PC-9 (cell line): ENCODE data around the gene BRCA1. TPM values are rescaled to one million over a fixed set of nuclear protein-coding genes. Genes with fewer than 3 reads are reported as not detected.
A peak's percentile ranks its signal among the peaks of the same experiment; 100 is the strongest.
"Not testable (repeated sequence)": the region's sequence is repeated elsewhere in the genome, so short reads cannot be mapped to it uniquely, and the experiment has no call there.

Experiments used
- BruUV-seq: library from RNA; stranded (reverse); fragments of 400-500 nt; replicated peaks from 2 replicates; lab custom pipeline; 2021; lab: Mats Ljungman, UMichigan
- CTCF ChIA-PET: fragments of 300-600 bp; sonication (Branson Sonifier 250); formaldehyde crosslinking; loops from one replicate; lab custom pipeline; 2022; ENCODE audit warnings: antibody characterized with exemption; lab: Charles Lee
- POLR2A ChIA-PET: fragments of 300-600 bp; sonication (Branson Sonifier 250); formaldehyde crosslinking; loops from one replicate; lab custom pipeline; 2022; ENCODE audit warnings: antibody characterized with exemption; ENCODE audit not compliant: unreplicated experiment; lab: Charles Lee
- DNase-seq, 2 experiments: peaks; one replicate each; pipeline versions ENCODE4 v3.0.0 to v3.0.0-alpha.2; 2015 to 2022; ENCODE audit warnings: mixed read lengths in 1 of 2
- H2AFZ ChIP-seq: fragments of 200-600 bp; sonication (generic); 2 replicates; pipeline ENCODE4 v1.8.1; 2017; ENCODE audit warnings: antibody characterized with exemption
- H3F3A ChIP-seq: fragments of 200-600 bp; sonication (generic); 2 replicates; pipeline ENCODE4 v1.8.1; 2017; ENCODE audit warnings: antibody characterized with exemption, mild to moderate bottlenecking, low read depth; ENCODE audit not compliant: insufficient read depth
- H3K27ac ChIP-seq: fragments of 200-600 bp; sonication (generic); 2 replicates; pipeline ENCODE4 v1.6.1; 2016; ENCODE audit warnings: mixed run types
- H3K27me3 ChIP-seq: fragments of 200-600 bp; sonication (generic); 2 replicates; pipeline ENCODE4 v1.6.1; 2016; ENCODE audit warnings: low read depth, mixed run types; ENCODE audit not compliant: insufficient read depth
- H3K36me3 ChIP-seq: fragments of 200-600 bp; sonication (generic); 2 replicates; pipeline ENCODE4 v1.6.1; 2016; ENCODE audit warnings: low read depth, mixed run types
- H3K4me1 ChIP-seq: fragments of 200-600 bp; sonication (generic); replicated peaks from 2 replicates; pipeline ENCODE4 v1.6.1; 2016; ENCODE audit warnings: mixed run types; ENCODE audit not compliant: insufficient read depth
- H3K4me2 ChIP-seq: fragments of 200-600 bp; sonication (generic); 2 replicates; pipeline ENCODE4 v1.6.1; 2017; ENCODE audit warnings: mixed run types
- H3K4me3 ChIP-seq: fragments of 200-600 bp; sonication (generic); 2 replicates; pipeline ENCODE4 v1.6.1; 2016; ENCODE audit warnings: mixed run types
- H3K79me2 ChIP-seq: fragments of 200-600 bp; sonication (generic); 2 replicates; pipeline ENCODE4 v1.6.1; 2017; ENCODE audit warnings: low read depth, mixed run types
- H3K9me2 ChIP-seq: fragments of 200-600 bp; sonication (generic); 2 replicates; pipeline ENCODE4 v1.8.1; 2017; ENCODE audit warnings: mild to moderate bottlenecking; ENCODE audit not compliant: insufficient read depth
- H3K9me3 ChIP-seq: fragments of 200-600 bp; sonication (generic); 2 replicates; pipeline ENCODE4 v1.8.1; 2016; ENCODE audit warnings: low read depth; ENCODE audit not compliant: insufficient read depth
- H4K20me1 ChIP-seq: fragments of 200-600 bp; sonication (generic); 2 replicates; pipeline ENCODE4 v1.8.1; 2017; ENCODE audit not compliant: insufficient read depth
- CTCF ChIP-seq: fragments of 200-600 bp; sonication (generic); conservative IDR thresholded peaks from 2 replicates; pipeline ENCODE4 v1.6.1; 2017; ENCODE audit warnings: mixed run types, antibody characterized with exemption, mild to moderate bottlenecking, moderate library complexity
- EZH2 ChIP-seq: fragments of 200-600 bp; sonication (generic); IDR thresholded peaks from 2 replicates; pipeline ENCODE4 v1.8.0; 2017; ENCODE audit warnings: antibody characterized with exemption, low read depth
- intact Hi-C: fragments of 100-400 bp; cut with micrococcal nuclease; formaldehyde crosslinking; loops from one replicate; pipeline ENCODE4 v1.10.0; 2022; ENCODE audit not compliant: unreplicated experiment
- total RNA-seq: library from RNA; stranded (reverse); gene quantifications from 2 replicates; pipeline ENCODE4 v1.2.3, GENCODE V29; 2021

Gene BRCA1
- total RNA-seq, 1 experiment from 2014 or later = 52.0 TPM

GRCh38 chr17:43068570-43069367 is 56.4 kb downstream of the BRCA1 start:
- Histone ChIP-seq H3F3A (peaks cover 7% of the 10 kb centered on the region), H3K9me3 (no peaks in the 10 kb centered on the region), H3K27ac (peak overlapping the region; percentile 1; the same call in 1 of the 2 replicates), H3K27me3 (no peaks in the 10 kb centered on the region), H3K79me2 (no peaks in the 10 kb centered on the region), H3K4me1 (no peaks in the 10 kb centered on the region), H3K4me2 (no peak overlapping the region), H2AFZ (no peak overlapping the region), H3K4me3 (no peak overlapping the region), H4K20me1 (no peaks in the 10 kb centered on the region), H3K36me3 (peaks cover 9% of the 10 kb centered on the region; the same call in 1 of the 2 replicates), H3K9me2 (no peaks in the 10 kb centered on the region)
- CTCF ChIA-PET = no interaction called here
- DNase-seq = no peak
- no peak for TF ChIP-seq EZH2
- no peak for TF ChIP-seq CTCF
- BruUV-seq = no TSS peak
- intact Hi-C loops = no loop called here
- POLR2A ChIA-PET = no interaction called here

DNA sequence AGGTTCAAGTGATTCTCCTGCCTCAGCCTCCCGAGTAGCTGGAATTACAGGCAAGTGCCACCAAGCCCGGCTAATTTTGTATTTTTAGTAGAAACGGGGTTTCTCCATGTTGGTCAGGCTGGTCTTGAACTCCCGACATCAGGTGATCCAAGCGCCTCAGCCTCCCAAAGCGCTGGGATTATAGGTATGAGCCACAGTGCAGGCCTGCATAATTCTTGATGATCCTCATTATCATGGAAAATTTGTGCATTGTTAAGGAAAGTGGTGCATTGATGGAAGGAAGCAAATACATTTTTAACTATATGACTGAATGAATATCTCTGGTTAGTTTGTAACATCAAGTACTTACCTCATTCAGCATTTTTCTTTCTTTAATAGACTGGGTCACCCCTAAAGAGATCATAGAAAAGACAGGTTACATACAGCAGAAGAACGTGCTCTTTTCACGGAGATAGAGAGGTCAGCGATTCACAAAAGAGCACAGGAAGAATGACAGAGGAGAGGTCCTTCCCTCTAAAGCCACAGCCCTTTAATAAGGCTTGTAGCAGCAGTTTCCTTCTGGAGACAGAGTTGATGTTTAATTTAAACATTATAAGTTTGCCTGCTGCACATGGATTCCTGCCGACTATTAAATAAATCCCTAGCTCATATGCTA is 62.1 kb downstream of the BRCA1 start:
- Histone ChIP-seq H3K36me3 (no peaks in the 10 kb centered on the region), H3K9me3 (no peaks in the 10 kb centered on the region), H3K79me2 (no peaks in the 10 kb centered on the region), H3K27ac (no peak overlapping the region), H3K4me1 (no peaks in the 10 kb centered on the region), H3K4me2 (no peak overlapping the region), H3K27me3 (no peaks in the 10 kb centered on the region), H3F3A (no peaks in the 10 kb centered on the region), H4K20me1 (no peaks in the 10 kb centered on the region), H3K9me2 (no peaks in the 10 kb centered on the region), H2AFZ (no peak overlapping the region), H3K4me3 (no peak overlapping the region)
- intact Hi-C loops = no loop called here
- TF ChIP-seq CTCF (no peak), EZH2 (no peak)
- ChIA-PET POLR2A (no interaction called here), CTCF (no interaction called here)
- DNase-seq = no peak
- BruUV-seq = no TSS peak

GRCh38 chr17:43056051-43056450 is 69.1 kb downstream of the BRCA1 start:
- H2AFZ ChIP-seq = no peak overlapping the region
- no peaks in the 10 kb centered on the region for H3K9me2 ChIP-seq
- CTCF ChIA-PET = no interaction called here
- no peaks in the 10 kb centered on the region for H3K9me3 ChIP-seq
- no peak overlapping the region for H3K4me3 ChIP-seq
- no peaks in the 10 kb centered on the region for H3F3A ChIP-seq
- no peak for DNase-seq
- POLR2A ChIA-PET = interaction anchor here (0.7 kb wide), 1 partner anchor 41 kb away, joined by 3 read pairs; no protein-coding TSS in a partner anchor
- H3K4me1 ChIP-seq = no peaks in the 10 kb centered on the region
- no peak overlapping the region for H3K4me2 ChIP-seq
- BruUV-seq = no TSS peak
- H3K27me3 ChIP-seq = no peaks in the 10 kb centered on the region
- intact Hi-C loops = no loop called here
- no peak overlapping the region for H3K27ac ChIP-seq
- no peaks in the 10 kb centered on the region for H3K79me2 ChIP-seq
- H3K36me3 ChIP-seq = no peaks in the 10 kb centered on the region
- H4K20me1 ChIP-seq = no peaks in the 10 kb centered on the region
- TF ChIP-seq EZH2 = no peak

- CTCF ChIA-PET = interaction anchor here (0.7 kb wide), 1 partner anchor 119 kb away, joined by 6 read pairs; no protein-coding TSS in a partner anchor
- H3K9me2 ChIP-seq, H3K27me3 ChIP-seq, H3F3A ChIP-seq, H3K36me3 ChIP-seq, H3K27ac ChIP-seq, DNase-seq, H2AFZ ChIP-seq, POLR2A ChIA-PET, H3K79me2 ChIP-seq, H3K4me2 ChIP-seq, BruUV-seq, intact Hi-C loops, H4K20me1 ChIP-seq, H3K4me1 ChIP-seq, H3K9me3 ChIP-seq, H3K4me3 ChIP-seq: not testable (repeated sequence)
Measured at GRCh38 chr17:43053008-43053407, 72.2 kb downstream of the BRCA1 start.
